Body of pancreas (tissue), 4 donors: ENCODE measurements around the gene GRB10. TPM values are rescaled to one million over a fixed set of nuclear protein-coding genes. Genes with fewer than 3 reads are reported as not detected.
A peak's percentile ranks its signal among the peaks of the same experiment; 100 is the strongest.

Source experiments
- ATAC-seq: fragments of 150-250 bp; one replicate; pipeline ENCODE4 v1.9.1; 2016
- DNase-seq, 4 donors: peaks; one replicate each; pipeline ENCODE4 v3.0.0-alpha.2; 2019
- H3K27ac ChIP-seq, 4 donors: fragments of 200-600 bp; sonication (generic); 1 replicate in 3 of 4; 2 replicates in 1 of 4; pipeline versions ENCODE4 v1.5.1 to v1.6.1; 2016 to 2019; ENCODE audit warnings: mild to moderate bottlenecking in 1 of 4, mixed read lengths in 1 of 4, moderate library complexity in 1 of 4
- H3K27me3 ChIP-seq, 2 donors: fragments of 200-600 bp; sonication (generic); one replicate each; pipeline ENCODE4 v1.6.0; 2016; ENCODE audit warnings: mild to moderate bottlenecking in 1 of 2
- H3K36me3 ChIP-seq, 2 donors: fragments of 200-600 bp; sonication (generic); replicated peaks in 1 of 2; 2 replicates each; pipeline ENCODE4 v1.5.1; 2016; ENCODE audit warnings: low read depth in 2 of 2; ENCODE audit not compliant: insufficient read depth in 1 of 2
- H3K4me1 ChIP-seq: fragments of 200-600 bp; sonication (generic); one replicate; pipeline ENCODE4 v1.6.0; 2016
- H3K4me3 ChIP-seq, 2 donors: fragments of 200-600 bp; sonication (generic); 1 replicate in 1 of 2; 2 replicates in 1 of 2; pipeline ENCODE4 v1.5.1; 2016 to 2019
- H3K9me3 ChIP-seq, 3 donors: fragments of 200-600 bp; sonication (generic); 1 replicate in 2 of 3; 2 replicates in 1 of 3; pipeline ENCODE4 v1.5.1; 2016
- CTCF ChIP-seq, 7 experiments: fragments of 450-650 bp in 4 of 7; fragments of 200-600 bp in 3 of 7; sonication (generic) in 3 of 7; IDR thresholded peaks; one replicate each; pipeline ENCODE4 v1.5.1; 2016 to 2019; ENCODE audit warnings: antibody characterized with exemption in 7 of 7
- POLR2A ChIP-seq, 3 donors: fragments of 450-650 bp; IDR thresholded peaks; one replicate each; pipeline ENCODE4 v1.6.1; 2016; ENCODE audit warnings: antibody characterized with exemption in 3 of 3, mild to moderate bottlenecking in 2 of 3
- WGBS, 2 donors: methylation state at CpG; one replicate each; pipeline ENCODE4 v1.1.5; 2017; 5-methylcytosine and 5-hydroxymethylcytosine counted together
- intact Hi-C: fragments of 100-400 bp; cut with DNase I; formaldehyde crosslinking; loops from one replicate; pipeline ENCODE4 v1.15.1; 2023
- total RNA-seq, 2 donors: library from RNA; depleted of rRNA; stranded (reverse); fragments of >200 nt; gene quantifications; one replicate each; pipeline ENCODE4 v1.1.0, GENCODE V29; 2016

The GRB10 gene
- total RNA-seq, 2 donors from 2014 or later = 130 to 229 TPM

DNA sequence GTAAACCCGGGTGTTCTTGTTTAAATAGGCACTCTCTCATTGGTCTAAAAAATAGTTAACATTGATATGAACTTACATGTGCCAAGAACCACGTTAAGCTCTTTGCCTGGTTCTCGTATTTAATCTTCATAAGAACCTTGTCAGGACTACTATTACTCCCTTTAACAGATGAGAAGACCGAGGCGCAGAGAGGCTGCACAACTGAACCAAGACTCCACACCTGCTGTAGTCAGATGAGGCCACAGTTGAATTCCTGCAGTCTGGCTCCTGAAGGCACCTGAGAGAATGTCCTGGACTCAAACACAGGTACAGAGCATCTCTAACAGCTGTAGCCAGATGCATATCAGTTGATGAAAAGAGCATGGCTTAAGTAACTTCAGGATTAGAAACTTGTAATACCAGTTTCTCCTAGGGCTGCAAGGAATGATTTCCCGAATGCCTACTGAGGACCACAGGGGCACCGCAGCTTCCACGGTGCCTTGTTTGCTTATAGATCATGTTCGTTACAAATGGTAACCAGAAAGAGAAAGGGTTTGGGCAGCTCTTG lies 227.0 kb downstream of the GRB10 start:
- no peak for TF ChIP-seq POLR2A (IDR thresholded peaks at IDR 0.05)
- TF ChIP-seq CTCF (IDR thresholded peaks at IDR 0.05) = no peak
- Histone ChIP-seq H3K9me3 (no peaks in the 10 kb centered on the region), H3K27me3 (no peaks in the 10 kb centered on the region), H3K4me3 (no peak overlapping the region), H3K36me3 (no peaks in the 10 kb centered on the region), H3K4me1 (peaks cover 58% of the 10 kb centered on the region), H3K27ac (no peak overlapping the region)
- no peak for ATAC-seq
- intact Hi-C loops = no loop called here
- DNase-seq = no peak
- 61 to 69% methylated on average over 9 of the region's 9 CpGs for WGBS, 2 donors

DNA sequence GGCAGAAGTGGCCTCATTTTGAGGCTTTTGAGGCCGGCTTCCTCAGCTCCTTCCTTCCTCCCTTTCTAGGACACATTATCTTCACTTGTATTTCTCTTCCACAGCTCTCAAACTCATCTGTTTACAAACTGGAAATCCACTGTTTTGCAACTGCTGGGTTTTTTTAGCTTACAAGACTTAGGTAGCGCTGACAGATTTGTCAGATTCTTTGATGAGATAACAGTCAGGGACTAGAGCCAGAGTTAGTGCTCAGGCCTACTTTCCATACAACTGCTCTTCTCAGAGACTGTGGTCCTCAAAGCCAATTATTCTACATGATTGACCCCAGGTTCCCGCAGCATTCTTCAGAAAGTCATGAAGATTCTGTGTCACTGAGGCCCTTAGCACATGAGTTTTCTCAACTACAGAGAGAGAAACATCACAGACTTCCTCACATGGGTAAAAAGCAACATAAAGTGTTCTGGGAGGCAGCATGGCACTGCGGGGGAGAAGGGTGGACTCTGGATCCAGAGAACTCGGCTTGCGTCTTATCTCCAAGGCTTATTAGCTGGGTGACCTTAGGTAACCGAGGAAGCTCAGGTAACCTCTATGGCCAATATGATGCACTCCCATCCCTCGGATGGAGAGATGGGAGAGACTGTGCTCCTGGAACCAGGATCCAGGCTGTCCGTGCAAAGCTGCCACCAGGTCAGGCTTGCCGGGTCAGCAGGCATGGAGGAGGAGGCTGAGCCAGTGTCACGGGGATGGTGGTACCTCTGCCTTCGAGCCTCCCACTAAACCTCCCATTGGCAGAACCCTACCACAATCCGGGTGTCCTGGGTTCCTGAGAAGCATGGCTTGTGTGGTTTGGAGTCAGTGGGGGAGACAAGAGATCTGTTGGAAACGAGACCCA lies 228.0 kb downstream of the GRB10 start:
- DNase-seq (no peak), ATAC-seq (no peak)
- H3K4me1 ChIP-seq = peaks cover 62% of the 10 kb centered on the region
- 75 to 85% methylated on average over 14 of the region's 14 CpGs for WGBS, 2 donors
- no peak for TF ChIP-seq CTCF (IDR thresholded peaks at IDR 0.05)
- TF ChIP-seq POLR2A (IDR thresholded peaks at IDR 0.05) = no peak
- no peaks in the 10 kb centered on the region for H3K36me3 ChIP-seq
- H3K4me3 ChIP-seq = no peak overlapping the region
- H3K27me3 ChIP-seq = no peaks in the 10 kb centered on the region
- H3K27ac ChIP-seq = no peak overlapping the region
- intact Hi-C loops = no loop called here
- no peaks in the 10 kb centered on the region for H3K9me3 ChIP-seq

DNA sequence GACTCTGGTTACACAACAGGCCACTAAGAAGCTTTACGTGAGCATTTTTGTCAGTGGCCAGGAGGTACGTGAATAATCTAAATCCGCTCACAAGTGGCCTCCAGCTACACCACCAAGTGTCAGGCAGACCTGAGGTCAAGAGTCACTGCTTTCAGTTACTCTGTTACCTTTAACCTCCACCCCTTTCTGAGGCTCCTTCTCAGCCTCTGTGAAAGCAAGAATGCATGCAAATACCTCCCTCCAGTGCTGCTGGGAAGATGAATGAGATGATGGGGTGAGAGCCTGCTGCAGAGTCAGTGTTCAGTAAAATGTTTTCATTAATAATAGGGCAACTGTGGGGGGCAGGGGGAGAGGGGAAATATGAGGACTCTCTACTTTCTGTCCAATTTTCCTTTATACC lies 228.7 kb downstream of the GRB10 start:
- H3K27me3 ChIP-seq = no peaks in the 10 kb centered on the region
- no peak for DNase-seq
- H3K9me3 ChIP-seq = no peaks in the 10 kb centered on the region
- peaks cover 61% of the 10 kb centered on the region for H3K4me1 ChIP-seq
- no peak for TF ChIP-seq CTCF (IDR thresholded peaks at IDR 0.05)
- no peak for TF ChIP-seq POLR2A (IDR thresholded peaks at IDR 0.05)
- WGBS, 2 donors = 50 to 54% methylated on average over 3 of the region's 3 CpGs
- H3K36me3 ChIP-seq = no peaks in the 10 kb centered on the region
- no peak overlapping the region for H3K4me3 ChIP-seq
- H3K27ac ChIP-seq = no peak overlapping the region
- no peak for ATAC-seq
- intact Hi-C loops = no loop called here

DNA sequence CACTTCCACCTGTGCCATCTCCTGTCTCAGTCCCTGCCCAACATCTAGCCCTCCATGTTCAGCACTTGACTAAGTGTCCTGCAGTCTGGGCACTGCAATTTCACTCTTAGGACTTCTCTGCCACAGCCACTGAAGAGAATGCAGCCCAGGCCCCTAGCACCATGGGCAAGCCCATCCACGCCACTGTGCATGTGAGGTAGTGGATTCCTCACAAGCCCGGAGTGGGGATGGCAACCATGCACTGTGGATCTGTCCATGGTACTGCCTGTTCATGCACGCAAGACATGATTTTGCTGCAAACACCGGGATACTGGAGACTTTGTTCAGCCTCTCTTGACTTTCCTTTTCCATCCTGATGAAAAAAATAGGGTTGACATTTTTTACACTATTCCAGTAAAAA lies 229.8 kb downstream of the GRB10 start:
- 38 to 42% methylated on average over 4 of the region's 4 CpGs for WGBS, 2 donors
- H3K4me3 ChIP-seq = no peak overlapping the region
- ATAC-seq = peak; percentile 35
- H3K27me3 ChIP-seq = no peaks in the 10 kb centered on the region
- peaks cover 52% of the 10 kb centered on the region for H3K4me1 ChIP-seq
- peak in 3 of 4 donors; percentile 50 to 65 (median 50) for DNase-seq
- H3K27ac ChIP-seq = peak overlapping the region in 1 of 4 donors; percentile 61
- intact Hi-C loops = no loop called here
- H3K36me3 ChIP-seq = no peaks in the 10 kb centered on the region
- TF ChIP-seq POLR2A (IDR thresholded peaks at IDR 0.05) (no peak), CTCF (IDR thresholded peaks at IDR 0.05) (no peak)
- H3K9me3 ChIP-seq = no peaks in the 10 kb centered on the region
